Astrocyte of the spinal cord (primary cell): Measurements from ENCODE around the gene PALLD.

ENCODE experiments used
- DNase-seq: peaks from one replicate; pipeline ENCODE4 v3.0.0; 2011; ENCODE audit warnings: low read depth, low spot score
- H3K4me3 ChIP-seq: 2 replicates; pipeline ENCODE4 v1.5.1; 2011; ENCODE audit warnings: low read depth, mild to moderate bottlenecking, low read length, moderate library complexity
- in situ Hi-C: cut with HindIII; loops from 2 replicates; pipeline ENCODE4 v1.10.0; 2017; ENCODE audit warnings: low sequenced_read_pairs
- TF ChIP-seq, protein P1 (sequence below): IDR thresholded peaks from 2 replicates; pipeline ENCODE4 v1.5.1; 2012; ENCODE audit warnings: low read depth, mild to moderate bottlenecking, low read length, inconsistent platforms

Gene PALLD

DNA sequence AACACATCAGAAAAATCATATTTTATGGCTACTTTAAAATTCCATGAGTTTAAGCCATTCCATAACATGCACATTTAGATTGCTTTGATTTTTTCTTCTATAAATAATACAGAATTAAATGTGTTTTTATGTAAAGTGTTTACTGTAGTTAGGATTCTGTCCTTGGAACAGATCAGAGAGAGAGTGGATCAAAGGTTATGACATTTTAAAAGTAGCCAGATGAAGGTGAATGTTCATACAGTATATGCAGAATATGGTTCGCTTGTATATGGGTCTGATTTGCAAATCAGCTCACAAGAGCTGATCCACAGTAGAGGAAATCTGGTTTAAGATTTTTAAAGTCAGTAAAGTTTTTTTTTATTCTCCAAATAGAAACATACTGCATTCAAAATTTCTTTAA lies 7.2 kb upstream of the PALLD start:
- TF ChIP-seq, protein P1, sequence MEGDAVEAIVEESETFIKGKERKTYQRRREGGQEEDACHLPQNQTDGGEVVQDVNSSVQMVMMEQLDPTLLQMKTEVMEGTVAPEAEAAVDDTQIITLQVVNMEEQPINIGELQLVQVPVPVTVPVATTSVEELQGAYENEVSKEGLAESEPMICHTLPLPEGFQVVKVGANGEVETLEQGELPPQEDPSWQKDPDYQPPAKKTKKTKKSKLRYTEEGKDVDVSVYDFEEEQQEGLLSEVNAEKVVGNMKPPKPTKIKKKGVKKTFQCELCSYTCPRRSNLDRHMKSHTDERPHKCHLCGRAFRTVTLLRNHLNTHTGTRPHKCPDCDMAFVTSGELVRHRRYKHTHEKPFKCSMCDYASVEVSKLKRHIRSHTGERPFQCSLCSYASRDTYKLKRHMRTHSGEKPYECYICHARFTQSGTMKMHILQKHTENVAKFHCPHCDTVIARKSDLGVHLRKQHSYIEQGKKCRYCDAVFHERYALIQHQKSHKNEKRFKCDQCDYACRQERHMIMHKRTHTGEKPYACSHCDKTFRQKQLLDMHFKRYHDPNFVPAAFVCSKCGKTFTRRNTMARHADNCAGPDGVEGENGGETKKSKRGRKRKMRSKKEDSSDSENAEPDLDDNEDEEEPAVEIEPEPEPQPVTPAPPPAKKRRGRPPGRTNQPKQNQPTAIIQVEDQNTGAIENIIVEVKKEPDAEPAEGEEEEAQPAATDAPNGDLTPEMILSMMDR: no peak
- no peak for DNase-seq
- in situ Hi-C loops: no loop called here
- no peak overlapping the region for H3K4me3 ChIP-seq

- TF ChIP-seq, protein P1: no peak
- in situ Hi-C loops: no loop called here
- no peak overlapping the region for H3K4me3 ChIP-seq
- no peak for DNase-seq
Measured at GRCh38 chr4:168490711-168491110, 6.1 kb upstream of the PALLD start.

GRCh38 chr4:168491563-168491962 lies 5.3 kb upstream of the PALLD start:
- no peak for DNase-seq
- TF ChIP-seq, protein P1: no peak
- in situ Hi-C loops: no loop called here
- H3K4me3 ChIP-seq: no peak overlapping the region

DNA sequence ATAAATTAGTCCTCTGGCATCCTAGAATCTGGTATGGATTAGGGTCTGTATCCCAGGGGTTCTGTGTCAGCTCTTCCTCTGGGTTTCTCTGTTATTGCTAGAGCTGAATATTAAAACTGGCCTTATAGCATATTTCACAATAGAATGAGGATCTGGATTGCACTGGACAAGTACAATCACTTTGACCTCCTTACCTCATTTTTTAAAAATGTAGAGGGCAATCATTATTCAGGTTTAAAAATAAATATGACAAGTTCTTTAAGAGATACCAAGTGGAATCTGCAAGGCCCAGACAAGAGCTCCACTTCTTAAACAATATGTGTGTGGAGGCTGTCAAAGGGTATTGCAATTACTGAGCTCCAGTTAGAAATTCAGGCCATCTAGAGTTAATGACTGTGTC lies 1.4 kb downstream of the PALLD start:
- TF ChIP-seq, protein P1: no peak
- in situ Hi-C loops: no loop called here
- H3K4me3 ChIP-seq: no peak overlapping the region
- DNase-seq: no peak

DNA sequence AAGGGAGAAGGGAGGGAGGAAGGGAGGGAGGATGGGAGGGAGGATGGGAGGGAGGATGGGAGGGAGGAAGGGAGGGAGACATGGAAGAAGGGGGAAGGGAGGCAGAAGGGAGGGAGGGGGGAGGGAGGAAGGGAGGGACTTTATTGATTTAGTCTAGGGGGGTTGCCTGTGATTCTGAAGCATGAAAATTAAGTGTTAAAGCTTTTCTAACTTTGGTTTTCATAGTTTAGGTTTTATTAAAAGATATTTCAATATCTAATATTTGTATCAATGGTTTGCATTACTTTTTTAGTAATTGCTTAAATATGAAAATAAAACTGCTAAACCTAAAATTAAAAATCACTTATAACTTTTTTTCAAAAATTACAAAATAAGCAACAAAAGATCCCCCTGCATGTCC lies 2.4 kb downstream of the PALLD start:
- in situ Hi-C loops: no loop called here
- no peak for DNase-seq
- TF ChIP-seq, protein P1: no peak
- no peak overlapping the region for H3K4me3 ChIP-seq

GRCh38 chr4:168501407-168501806 lies 4.6 kb downstream of the PALLD start:
- no peak for DNase-seq
- no peak overlapping the region for H3K4me3 ChIP-seq
- TF ChIP-seq, protein P1: no peak
- in situ Hi-C loops: no loop called here

DNA sequence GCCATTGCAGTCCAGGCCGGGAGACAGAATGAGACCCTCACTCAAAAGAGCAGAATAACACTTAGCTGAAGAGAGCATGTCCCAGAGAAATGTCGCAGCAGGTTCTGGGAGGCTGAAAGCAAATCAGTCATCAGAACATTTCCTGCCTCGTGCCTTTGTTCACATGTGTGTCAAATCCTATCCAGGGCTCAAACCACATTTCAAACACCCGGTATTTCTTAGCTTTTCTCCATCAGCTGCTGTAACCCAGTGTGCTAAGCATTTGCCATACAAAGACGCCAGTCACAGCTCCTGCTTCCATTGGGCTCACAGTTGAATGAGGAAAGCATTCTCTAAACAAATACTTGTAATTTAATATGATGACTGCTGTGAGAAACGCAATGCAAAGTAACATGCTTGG lies 6.0 kb downstream of the PALLD start:
- DNase-seq: no peak
- in situ Hi-C loops: no loop called here
- H3K4me3 ChIP-seq: no peak overlapping the region
- TF ChIP-seq, protein P1: no peak
